Amygdala (tissue), 56 donors: ENCODE measurements around the gene XNDC1N.

ENCODE experiments used
- DNase-seq, 56 donors: peaks; one replicate each; lab custom pipeline; 2025; lab: John Stamatoyannopoulos, UW

XNDC1N gene

GRCh38 chr11:71927820-71928736 lies at the start of gene XNDC1N:
XNDC1N (minus strand) TSS chr11:71928594; CDS start chr11:71923353, 5,241 bp downstream.
- DNase-seq, result peak in 54 of 56 donors; percentile 32 to 97 (median 84)

GRCh38 chr11:71977743-71978418 lies 49.5 kb upstream of the XNDC1N start:
- peak in 21 of 56 donors; percentile 11 to 85 (median 35) for DNase-seq

DNA sequence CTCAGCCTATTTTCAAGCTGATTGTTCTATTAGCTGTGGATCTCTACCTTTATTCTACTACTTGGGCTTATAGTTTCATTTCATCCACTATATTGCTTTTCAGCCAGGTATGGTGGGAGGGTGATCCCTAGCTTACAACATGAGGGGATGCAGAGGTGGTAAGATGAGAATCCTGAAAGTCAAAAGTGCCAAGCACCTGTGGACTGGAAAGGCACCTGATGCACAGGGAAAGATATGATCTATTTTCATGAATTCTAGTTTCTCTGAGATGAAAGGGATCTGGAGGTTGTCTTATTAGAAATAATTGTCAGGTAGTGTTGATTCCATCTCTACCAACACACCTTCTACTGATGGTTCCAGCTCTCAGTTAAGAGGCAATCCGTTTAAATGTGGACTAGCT lies 48.7 kb upstream of the XNDC1N start:
- DNase-seq, result no peak

GRCh38 chr11:71976551-71976950 lies 48.2 kb upstream of the XNDC1N start:
- no peak for DNase-seq

DNA sequence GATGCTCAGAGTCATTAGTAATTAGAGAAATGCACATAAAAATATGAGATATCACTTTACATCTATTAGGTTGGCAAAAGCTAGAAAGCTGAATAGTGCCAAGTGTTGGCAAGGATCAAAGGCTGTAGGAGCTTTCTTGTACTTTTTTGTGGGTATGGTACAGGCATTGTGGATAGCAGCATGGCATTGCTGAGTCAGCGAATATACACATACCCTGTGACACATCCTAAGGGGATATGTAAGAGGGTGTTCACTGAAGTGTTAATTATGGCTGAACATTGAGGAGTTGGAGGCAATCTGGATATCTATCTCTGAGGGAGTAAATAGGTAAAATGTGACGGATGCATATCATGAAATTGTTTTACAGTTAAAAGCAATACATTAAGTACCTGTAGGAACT lies 43.3 kb upstream of the XNDC1N start:
- DNase-seq, result no peak

- no peak for DNase-seq
Observed at GRCh38 chr11:71964641-71965040, 36.2 kb upstream of the XNDC1N start.

DNA sequence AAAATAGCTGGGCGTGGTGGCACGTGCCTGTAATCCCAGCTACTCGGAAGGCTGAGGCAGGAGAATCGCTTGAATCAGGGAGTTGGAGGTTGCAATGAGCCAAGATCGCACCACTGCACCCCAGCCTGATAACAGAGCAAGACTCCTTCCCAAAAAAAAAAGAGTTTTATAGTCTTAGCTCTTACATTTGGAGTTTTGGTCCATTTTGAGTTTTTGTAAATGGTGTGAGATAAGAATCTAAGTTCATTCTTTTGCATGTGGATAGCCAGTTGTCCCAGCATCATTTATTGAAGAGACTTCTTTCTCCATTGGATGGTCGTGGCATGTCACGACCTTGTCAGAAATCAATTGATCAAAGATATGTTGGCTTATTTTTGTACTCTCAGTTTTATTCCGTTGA lies 35.1 kb upstream of the XNDC1N start:
- DNase-seq, result no peak

- no peak for DNase-seq
Observed at GRCh38 chr11:71962428-71963038, 34.1 kb upstream of the XNDC1N start.

GRCh38 chr11:71955898-71956456 lies 27.6 kb upstream of the XNDC1N start:
- no peak for DNase-seq

DNA sequence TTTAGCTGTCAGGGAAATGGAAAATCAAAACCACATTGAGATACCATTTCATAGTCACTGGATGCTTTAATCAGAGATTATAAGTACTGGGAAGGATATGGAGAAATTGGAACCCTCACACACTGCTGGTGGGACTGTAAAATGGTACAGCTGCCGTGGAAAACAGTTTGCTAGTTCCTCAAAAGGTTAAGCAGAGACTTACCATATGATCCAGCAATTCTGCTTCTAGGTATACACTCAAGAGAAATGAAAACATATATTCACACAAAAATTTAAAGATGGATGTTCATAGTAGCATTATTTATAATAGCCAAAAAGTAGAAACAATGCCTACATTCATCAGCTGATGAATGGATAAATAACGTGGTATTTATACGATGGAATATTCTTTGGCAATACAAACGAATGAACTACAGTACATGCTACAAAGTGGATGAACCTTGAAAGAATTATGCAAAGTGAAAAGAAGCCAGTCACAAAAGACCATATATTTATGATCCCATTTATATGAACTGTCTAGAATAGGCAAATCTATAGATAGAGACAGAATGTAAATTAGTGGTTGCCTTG lies 23.4 kb upstream of the XNDC1N start:
- no peak for DNase-seq

DNA sequence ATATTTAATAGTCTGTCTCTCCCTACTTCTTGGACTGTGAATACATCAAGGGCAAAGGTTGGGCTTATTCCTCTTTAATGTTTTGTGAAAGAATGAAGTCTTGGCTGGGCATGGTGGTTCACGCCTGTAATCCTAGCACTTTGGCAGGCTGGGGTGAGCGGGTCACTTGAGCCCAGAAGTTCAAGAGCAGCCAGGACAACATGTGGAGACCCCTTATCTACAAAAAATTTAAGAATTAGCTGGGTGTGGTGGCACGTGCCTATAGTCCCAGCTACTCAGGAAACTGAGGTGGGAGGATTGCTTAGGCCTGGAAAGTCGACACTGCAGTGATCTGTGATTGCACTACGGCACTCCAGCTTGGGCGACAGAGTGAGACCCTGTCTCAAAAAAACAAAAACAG lies 20.6 kb upstream of the XNDC1N start:
- no peak for DNase-seq

GRCh38 chr11:71948314-71949027 lies 20.1 kb upstream of the XNDC1N start:
- DNase-seq, result no peak

GRCh38 chr11:71947498-71947897 lies 19.1 kb upstream of the XNDC1N start:
- DNase-seq, result no peak

DNA sequence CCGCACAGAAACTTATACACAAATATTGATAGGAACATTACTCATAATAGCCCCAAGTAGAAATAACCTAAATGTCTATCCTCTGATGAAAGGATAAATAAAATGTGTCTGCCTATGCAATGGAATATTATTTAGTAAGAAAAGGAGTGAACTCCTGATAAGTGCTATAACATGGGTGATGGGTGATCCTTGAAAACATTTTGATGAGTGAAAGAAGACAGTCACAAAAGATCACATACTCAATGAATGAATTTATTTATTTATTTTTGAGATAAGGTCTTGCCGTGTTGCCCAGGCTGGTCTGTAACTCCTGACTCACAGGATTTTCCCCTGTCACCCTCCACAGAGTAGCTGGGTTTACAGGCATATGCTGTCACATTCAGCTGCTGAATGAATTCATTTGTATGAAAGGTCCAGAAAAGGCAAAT lies 17.8 kb upstream of the XNDC1N start:
- DNase-seq, result no peak

GRCh38 chr11:71940561-71941219 lies 12.3 kb upstream of the XNDC1N start:
- DNase-seq, result no peak

- peak in 1 of 56 donors; percentile 2 for DNase-seq
Observed at GRCh38 chr11:71937826-71938225, 9.4 kb upstream of the XNDC1N start.

- DNase-seq, result no peak
Observed at GRCh38 chr11:71936825-71937224, 8.4 kb upstream of the XNDC1N start.

DNA sequence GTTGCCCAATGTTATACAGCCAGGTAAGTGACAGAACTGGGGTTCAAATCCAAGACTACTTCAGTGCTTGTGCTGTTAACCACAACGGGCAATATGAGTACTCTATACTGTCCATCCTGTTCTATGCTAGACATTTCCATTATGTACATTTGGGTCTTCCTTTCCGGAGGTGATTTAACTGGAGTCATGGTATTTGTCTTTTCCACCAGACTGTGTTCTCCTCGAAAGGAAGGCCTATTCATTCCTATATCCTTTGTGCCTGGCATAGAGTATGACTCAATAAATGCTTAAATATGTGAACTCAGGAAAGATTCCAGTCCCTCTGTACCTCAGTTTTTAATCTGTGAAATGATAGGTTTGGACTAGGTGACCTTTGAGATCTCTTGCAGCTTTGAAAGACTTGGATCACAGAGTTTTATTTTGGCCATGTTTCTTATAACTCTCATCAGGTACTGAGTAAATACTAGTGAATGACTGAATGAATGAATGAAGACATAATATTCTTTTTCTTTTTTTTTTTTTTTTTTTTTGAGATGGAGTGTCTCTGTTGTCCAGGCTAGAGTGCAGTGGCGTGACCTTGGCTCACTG lies 7.0 kb upstream of the XNDC1N start:
- DNase-seq, result no peak

- DNase-seq, result no peak
Observed at GRCh38 chr11:71934213-71934612, 5.8 kb upstream of the XNDC1N start.
